GM18519 (cell line): ENCODE measurements around the gene SMOC1.

Experiments used
- ATAC-seq: cut with Tn5 transposase; IDR thresholded peaks from one replicate; pipeline ENCODE4 v1.9.1; 2021; ENCODE audit warnings: mild to moderate bottlenecking, moderate library complexity; ENCODE audit not compliant: unreplicated experiment, low FRiP score

SMOC1 gene

DNA sequence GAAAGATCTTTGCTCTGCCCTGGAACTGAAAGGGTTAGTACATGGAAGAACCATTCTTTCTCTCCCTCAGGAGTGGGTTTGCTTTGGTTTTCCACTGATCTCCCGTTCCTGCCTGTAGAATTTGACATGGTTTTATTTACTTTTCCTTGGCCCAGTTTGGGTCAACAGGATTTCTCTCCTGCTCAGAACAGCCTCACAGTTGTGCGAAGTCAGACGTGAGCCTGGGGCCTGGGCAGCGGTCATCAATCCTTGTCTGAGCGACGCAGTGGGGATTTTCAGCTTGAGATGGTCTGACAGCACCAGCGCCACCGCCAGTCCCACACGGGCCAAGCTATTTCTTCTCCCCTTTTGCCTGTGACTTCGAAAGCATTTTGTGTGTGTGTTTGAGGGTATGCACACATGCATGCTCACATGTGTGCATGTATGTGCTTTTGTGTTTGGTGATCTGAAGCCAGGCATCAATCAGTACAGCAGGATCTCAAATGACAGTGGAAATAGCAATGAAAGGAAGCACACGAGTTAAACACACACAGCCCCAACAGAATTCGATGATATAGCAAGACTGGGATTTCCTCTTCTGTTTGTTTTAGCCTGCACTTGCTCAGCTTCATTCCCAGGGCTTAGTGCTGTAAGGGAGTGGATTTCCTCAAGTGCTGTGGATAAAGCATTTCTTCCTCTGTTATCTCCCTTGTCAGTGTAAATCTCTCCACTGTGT is 58.3 kb downstream of the SMOC1 start:
- no peak for ATAC-seq

DNA sequence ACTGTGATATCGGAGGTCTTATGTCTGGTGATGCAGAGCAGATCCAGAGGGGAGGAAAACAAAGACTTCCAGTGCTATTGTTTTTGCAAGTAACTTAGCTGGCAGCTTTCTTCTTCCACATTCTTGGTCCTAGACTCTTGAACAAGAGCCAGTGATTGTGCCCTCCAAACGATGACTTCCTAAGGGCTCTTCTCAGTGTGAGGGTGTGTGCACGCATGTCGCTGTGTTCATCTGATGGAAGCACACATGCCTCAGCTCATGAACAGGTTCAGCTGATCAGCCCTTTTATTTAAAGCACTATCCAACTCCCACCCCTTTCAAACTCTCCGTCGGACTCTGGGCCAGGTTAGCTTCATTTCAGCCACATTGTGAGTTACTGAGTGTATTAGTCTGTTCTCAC is 59.5 kb downstream of the SMOC1 start:
- no peak for ATAC-seq

DNA sequence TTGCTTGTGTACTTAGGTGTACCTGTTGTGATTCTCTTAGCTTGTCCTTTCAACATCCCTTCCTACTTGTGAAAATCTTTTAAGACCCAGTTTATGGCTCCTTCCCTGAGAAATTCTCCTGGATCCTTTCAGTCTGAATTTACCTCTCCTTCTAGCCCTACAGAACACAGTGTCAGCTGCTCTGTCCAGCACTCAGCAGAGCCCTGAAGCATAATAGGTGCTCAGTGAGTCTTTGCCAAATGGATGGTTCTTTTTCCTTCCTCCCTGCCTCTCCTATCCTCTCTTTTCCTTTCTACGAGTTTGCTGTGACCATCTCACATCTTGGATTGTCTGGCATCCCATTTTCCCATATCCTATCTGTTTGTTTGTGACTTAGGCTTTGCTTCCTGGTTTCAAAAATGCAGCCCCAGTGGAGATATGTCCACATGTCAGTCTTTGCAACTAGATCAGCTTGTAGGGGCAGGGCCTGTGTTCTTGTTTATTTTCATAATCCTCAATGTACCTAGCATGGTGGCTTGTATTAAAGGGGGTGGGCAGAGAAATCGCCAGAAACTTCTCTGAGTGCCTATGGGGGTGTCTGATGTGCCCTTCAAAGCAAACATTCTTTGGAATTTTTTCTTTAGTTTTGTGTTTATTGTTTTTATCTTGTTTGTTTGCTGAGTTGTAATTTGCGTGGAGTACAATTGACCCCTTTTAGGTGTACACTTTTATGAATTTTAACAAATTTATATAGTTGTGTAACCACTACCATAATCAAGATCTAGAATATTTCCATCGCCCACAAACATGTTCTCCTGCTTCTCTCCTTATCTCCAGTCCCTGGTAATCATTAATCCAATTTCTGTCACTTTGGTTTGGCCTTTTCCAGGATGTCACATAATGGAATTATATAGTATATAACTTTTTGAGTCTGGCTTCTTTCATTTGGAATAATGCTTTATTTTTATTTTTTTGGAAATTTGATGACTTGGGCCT is 62.8 kb downstream of the SMOC1 start:
- no peak for ATAC-seq

DNA sequence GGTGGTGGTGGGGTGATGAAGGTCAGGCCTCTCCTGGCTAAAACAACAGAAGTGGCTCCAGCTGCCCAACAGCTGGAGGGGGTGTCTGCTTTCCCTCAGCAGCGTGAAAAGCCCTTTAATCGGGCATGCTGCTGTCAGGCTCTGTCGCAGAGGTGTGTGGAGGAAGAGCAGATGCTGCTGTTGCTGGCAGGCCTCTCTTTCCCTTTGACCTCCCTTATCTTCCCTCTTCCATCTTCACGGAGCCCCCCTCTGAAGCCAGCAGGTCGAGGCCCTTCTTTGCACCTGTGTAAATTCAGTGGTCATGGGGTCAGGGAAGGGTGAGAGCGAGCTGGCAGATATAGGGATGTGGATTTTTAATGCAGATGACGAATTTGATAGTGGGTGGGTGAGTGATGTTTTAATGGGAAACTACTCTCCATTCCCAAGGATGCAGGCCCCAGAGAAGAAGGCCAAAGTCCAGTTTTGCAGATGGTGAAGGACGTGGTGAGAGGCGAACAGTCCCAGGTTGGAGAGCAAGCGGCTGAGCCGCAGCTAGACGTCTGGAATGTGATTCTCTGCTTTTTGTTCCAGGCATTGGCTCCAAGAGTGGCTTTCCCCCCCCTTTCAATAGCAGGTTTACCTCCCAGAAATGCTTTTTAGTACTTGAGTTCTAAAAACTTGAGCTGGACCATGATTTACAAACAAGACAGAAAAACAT is 64.0 kb downstream of the SMOC1 start:
- ATAC-seq = no peak

DNA sequence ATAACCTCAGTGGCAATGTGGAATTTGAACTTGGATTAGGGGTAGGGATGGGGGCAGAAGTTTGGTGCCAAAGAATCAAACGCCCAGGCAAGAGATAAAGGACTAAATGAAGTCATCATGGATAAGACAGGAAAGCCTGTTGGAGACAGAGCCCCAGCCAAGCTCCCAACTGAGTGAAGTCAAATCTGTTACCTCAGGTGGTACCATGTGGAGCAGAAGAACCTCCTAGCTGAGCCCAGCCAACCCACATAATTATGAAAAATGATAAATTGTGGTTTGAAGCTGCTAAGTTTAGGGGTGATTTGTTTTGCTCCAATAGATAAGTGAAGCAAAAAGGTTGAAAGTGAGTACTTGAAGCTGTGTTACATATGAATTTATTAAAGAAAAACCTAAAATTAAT is 66.1 kb downstream of the SMOC1 start:
- ATAC-seq = no peak

DNA sequence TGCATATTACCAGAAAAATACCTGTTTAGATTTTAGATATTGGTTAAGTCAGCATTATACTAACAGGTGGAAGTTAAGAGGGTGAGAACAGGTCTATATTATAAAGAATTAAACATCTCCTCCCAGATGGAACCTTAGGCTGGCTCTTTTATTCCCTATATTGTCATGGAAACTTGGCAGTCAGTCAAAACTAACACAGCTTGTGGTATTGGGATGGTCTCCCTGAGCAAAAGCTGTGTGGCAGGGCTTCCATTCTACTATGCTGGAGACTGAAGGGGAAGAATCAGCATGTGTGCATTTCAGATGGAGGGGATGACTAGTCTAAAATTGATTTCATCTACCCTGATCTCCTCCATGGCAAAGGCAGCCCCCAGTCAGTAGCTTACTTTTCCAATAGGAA is 66.7 kb downstream of the SMOC1 start:
- no peak for ATAC-seq

DNA sequence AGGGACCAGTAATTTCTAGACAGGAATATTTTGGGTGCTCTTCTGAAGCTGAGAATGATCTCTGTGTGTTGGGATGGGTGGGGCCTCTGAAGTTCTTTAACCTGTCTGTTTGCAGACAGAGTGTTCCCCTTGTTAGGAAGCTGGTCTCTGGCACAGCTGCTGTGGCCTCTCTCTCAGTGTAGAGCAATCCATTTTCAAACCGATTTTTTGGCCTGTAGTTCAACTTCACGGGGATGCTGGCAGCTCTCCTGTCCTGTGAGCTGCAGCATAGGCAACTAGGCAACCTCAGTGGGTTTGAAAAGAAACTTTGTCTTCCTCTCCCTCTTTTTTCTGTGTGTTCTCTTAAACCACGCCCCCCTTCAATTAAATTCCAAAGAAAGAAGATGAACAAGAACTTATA is 69.1 kb downstream of the SMOC1 start:
- no peak for ATAC-seq

DNA sequence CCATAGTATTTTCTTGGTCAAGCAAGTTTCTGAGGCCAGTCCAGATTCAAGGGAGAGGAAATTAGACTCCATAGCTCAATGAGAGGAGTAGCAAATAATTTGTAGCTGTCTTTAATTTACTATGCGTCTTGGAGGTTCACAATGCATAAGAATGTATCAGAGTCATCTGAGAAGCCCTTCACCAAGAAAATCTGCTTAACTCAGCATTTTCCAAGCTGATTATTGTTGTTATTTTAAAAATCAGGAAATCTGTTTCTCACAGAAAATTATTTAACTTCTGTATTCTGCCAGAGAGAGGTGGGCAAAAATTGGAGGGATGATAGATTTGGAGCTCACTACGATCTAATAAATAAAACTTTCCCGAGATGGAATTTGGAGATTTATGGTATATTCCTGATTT is 72.0 kb downstream of the SMOC1 start:
- ATAC-seq = no peak

DNA sequence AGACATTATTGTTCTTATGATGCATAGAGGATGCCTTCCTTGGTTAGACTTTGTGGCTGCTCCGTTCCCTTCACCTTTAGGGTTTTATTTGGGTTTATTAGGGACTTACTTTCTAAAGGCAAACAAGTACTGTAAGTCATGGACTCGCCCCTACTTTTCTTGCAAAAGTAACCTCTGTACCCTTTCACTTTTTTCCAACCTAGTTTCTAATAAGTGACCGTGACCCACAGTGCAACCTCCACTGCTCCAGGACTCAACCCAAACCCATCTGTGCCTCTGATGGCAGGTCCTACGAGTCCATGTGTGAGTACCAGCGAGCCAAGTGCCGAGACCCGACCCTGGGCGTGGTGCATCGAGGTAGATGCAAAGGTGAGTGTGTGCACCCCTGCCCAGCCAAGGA is 72.7 kb downstream of the SMOC1 start:
- ATAC-seq = no peak

DNA sequence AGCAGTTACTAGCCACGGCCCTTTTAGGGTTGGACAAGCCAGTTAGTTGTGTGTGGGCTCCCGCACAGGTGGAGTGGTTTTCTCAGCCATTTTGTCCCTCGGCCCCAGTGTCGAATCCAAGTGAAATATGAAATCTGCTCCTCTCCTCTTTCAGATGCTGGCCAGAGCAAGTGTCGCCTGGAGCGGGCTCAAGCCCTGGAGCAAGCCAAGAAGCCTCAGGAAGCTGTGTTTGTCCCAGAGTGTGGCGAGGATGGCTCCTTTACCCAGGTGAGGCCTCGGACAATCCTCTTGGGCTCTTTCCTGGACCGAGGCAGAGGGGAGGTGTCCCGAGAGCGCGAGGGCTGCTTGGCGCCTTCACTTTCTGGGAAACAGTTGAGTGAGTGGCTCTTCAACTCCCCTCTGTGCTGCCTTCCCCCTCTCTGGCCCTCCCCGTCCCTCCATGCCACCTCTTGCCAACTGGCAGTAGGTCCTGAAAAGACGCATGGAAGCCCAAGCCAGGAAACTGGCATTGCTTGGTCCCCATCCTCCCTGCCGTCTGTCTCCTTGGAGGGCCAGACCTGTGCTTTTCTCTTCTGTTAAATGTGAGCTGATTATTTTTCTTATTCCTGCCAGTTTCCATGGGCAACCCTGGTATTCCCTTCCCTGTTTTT is 74.2 kb downstream of the SMOC1 start:
- no peak for ATAC-seq

DNA sequence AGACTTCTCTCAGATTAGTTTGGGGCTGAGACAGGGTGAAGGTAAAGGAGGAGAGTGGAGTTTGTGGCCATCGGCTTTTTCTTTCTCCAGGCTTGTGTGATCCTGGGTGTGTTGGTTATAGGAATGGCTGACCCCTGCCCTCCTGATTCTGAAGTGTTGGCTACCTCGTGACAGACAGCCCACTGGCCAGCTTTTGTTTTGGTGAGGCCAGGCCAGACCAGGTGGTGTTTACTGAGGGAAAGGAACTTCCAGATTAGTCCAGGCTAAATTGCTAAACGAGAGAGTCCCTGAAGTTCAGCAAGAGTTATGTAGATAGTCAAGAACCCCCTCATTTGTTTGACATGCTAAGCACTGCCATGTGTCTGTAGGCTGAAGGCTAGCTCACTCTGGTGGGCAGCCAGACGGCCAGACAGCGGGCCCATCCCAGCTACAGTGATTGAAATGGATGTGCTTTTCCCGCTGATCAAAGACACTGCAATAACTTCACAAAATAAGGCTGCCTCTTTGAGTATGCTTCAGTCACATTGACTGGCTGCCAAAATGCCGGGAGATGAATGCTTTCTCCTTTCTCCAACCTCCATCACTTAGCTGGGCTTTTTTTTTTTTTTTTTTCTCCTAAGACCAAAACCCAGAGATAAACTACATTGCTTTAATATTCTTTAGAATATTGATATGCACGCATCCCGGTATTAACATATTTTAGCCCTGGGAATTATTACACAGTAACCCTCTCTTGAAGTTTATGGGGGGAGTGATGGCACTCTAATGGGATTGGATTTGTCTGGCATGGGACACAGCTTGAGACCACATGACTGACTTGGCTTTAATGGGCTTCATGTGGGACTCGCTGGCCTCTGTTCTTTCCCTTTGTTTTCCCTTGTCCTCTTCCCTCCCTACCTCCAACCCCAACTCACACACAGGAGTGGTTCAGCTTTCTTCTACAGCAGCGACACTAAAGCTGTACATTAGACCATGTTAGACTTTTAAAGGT is 76.9 kb downstream of the SMOC1 start:
- no peak for ATAC-seq

DNA sequence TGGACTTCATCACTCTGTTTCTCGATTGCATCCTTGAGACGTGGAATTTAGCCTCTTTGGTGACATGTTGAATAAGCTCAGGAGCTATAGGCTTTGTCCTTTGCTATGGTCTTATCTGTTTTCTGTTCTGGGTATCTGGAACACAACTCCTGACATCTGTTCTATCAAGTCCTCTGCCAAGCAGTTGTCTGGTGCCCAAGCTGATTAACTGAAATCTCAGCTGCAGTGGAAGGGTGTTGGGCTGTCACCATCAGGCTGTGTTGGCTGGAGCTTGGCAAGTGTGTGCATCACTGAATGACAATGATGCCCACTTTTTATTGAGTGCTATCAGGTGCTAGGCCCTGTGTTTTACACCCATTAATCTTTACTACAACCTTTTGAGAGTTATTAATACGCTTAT is 77.8 kb downstream of the SMOC1 start:
- no peak for ATAC-seq

DNA sequence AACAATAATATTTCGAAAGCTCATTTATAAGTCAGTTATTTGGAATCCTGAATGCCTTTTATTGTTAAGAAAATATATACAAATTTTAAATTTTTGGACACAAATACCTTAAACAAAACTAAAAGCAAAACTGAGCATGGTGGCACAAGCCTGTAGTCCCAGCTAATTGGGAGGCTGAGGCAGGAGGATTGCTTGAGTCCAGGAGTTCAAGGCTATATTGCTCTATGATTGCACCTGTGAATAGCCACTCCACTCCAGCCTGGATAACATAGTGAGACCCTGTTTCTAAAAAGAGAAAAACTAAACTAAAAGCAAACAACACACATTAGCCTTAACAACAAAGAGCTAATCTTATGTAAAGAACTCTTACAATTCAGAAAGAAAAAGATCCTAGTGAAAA is 78.8 kb downstream of the SMOC1 start:
- no peak for ATAC-seq

DNA sequence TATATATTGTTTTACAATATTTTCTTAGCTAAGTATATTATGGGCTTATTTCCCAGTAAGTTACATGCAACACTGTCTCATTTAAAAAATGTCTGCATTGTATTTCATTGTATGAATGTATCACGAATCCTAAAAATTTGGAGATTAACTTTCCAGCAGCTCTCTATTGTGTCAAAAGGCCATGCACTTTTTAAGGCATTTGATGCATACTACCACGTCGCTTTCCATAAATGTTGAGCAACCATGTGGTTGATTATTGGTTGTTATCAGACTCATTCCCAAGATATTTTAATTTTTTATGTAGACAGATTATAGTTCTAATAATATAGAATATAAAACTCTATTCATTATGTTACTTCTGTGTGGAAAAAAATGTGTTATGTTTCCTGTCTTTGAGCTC is 79.9 kb downstream of the SMOC1 start:
- no peak for ATAC-seq

DNA sequence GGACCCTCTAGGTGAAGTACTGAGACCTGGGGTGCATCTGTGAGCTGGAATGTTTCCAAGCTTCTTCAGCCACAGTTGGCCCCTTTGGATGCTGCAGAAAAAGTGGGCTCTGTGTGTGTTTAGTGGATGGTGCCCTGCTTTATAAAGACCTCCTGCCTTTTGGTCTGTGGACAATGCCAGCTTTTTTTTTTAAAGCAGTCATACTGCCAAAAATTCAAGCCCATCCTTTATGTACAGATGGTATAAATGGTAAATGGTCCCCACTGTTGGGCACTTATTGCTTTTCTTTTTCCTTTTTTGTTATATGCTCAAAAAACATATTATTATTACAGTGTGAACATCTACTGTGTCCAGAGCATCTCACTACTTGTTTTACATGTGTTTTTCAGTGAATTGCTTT is 81.1 kb downstream of the SMOC1 start:
- no peak for ATAC-seq

DNA sequence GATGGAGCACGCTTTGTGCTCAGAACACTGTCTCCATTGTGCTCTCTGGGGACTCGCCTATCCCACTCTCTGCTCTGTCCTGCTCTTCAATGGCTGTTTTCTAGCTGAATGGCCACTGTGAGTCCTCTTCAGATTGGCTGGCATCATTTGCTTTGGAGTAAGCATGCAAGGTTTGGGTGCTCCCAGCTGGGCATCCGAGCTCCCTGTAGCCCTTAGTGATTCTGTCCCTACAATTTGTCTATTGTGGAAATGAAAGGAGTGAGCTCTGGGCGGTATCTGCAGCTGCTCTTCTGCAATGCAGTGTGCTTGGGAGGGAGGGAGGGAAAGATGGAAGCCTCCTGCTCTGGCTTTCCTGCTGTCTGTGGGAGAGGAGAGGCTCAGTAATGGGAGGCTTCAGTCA is 84.8 kb downstream of the SMOC1 start:
- ATAC-seq = no peak

DNA sequence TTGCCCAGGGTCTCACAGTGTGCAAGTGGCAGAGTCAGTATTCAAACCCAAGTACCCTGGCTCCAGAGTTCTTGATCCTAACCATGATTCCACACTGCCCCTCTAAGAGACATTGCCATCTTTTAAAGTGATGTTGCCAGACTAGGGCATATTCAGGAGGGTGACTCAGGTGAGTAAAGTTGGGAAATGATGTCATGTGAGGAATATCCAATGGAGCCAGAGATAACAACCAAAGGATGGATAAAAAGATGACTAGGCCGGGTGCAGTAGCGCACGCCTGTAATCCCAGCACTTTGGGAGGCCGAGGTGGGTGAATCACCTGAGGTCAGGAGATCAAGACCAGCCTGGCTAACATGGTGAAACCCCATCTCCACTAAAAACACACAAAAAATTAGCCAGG is 85.6 kb downstream of the SMOC1 start:
- no peak for ATAC-seq

DNA sequence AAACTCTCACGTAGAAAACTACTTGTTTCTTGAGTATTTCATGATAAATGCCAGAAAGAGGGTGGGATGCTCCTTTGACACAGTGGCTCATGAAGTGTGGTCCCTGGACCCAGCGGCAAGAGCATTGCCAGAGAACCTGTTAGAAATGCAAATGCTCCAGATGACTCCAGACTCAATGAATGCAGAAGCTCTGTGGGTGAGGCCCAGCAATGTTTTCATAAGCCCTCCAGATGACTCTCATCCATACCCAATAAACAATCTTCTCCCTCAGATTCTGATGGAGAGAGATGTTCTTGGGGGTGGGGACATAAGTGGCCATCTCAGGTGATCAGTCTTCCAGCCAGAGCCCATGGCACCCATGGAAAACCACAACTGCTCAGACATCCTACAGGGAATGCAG is 88.9 kb downstream of the SMOC1 start:
- no peak for ATAC-seq

DNA sequence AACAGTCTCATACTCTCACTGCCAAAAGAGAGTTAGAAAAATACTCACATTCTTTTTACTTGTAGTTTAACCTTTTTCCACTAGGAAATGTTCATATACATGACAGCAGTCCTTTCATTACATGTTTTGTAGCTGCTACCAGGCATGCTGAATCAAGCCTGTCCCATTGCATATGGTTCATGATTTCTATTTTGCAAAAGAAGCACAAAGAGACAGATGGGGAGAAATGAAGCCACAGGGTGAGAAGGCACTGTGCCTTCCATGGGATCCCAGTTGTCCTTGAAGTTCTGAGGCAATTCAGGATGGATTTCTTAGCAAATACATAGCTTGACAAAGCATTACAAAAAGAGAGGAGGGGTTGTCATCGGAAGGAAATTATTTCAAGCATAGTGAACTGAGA is 89.5 kb downstream of the SMOC1 start:
- no peak for ATAC-seq

DNA sequence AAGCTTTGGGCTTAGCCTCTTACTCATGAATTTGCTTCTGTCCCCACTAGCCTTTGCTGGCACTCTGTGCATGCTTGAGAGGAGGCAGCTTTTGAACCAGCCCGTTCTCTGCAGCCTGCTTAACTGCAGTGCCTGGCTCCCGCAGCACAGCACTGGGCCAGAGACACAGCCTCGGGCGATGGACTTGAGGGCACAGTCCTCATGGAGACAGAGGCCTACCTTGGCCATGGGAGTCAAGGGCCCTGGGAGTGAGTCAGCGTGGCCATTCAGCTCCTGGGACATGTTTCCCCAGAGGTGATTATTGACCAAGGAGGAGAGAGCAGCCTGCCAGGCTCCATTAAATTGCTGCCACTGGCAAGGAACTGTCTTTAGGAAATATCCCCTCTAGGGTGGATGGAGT is 93.5 kb downstream of the SMOC1 start:
- no peak for ATAC-seq
